ENCODE data around the gene HDAC9. TPM values are rescaled to one million over a fixed set of nuclear protein-coding genes. Genes with fewer than 3 reads are reported as not detected.

Gene HDAC9
- total RNA-seq, 1 donor from 2014 or later = 32.4 TPM

GRCh38 chr7:19001854-19002253 is 506.3 kb downstream of the HDAC9 start:
- Histone ChIP-seq H3K27ac (no peak overlapping the region), H3K36me3 (no peaks in the 10 kb centered on the region), H3K9me3 (no peaks in the 10 kb centered on the region), H3K27me3 (no peaks in the 10 kb centered on the region), H3K4me3 (no peak overlapping the region), H3K4me1 (no peaks in the 10 kb centered on the region)
- intact Hi-C loops (cut with DNase I) = no loop called here
- DNase-seq (ENCODE audit: extremely low spot score in 2 of 2) = no peak
- no peak for TF ChIP-seq CTCF (IDR thresholded peaks at IDR 0.05)
- TF ChIP-seq POLR2AphosphoS5 (IDR thresholded peaks at IDR 0.05; ENCODE audit: insufficient read depth in 1 of 2, low read depth in 1 of 2) = no peak
- no peak for TF ChIP-seq POLR2A (IDR thresholded peaks at IDR 0.05)

- intact Hi-C loops (cut with DNase I) = no loop called here
These were observed 513.8 kb downstream of the HDAC9 start for GRCh38 chr7:19009241-19009935.

GRCh38 chr7:19009936-19010280 is 514.4 kb downstream of the HDAC9 start:
- Histone ChIP-seq H3K36me3 (no peaks in the 10 kb centered on the region), H3K4me3 (no peak overlapping the region), H3K4me1 (no peaks in the 10 kb centered on the region), H3K27me3 (no peaks in the 10 kb centered on the region), H3K9me3 (no peaks in the 10 kb centered on the region), H3K27ac (no peak overlapping the region)
- intact Hi-C loops (cut with DNase I) = no loop called here
- no peak for DNase-seq (ENCODE audit: extremely low spot score in 2 of 2)
- TF ChIP-seq POLR2AphosphoS5 (IDR thresholded peaks at IDR 0.05; ENCODE audit: insufficient read depth in 1 of 2, low read depth in 1 of 2) (no peak), CTCF (IDR thresholded peaks at IDR 0.05) (no peak), POLR2A (IDR thresholded peaks at IDR 0.05) (no peak)

More at GRCh38 chr7:19009241-19009935, 513.8 kb downstream of the HDAC9 start:
- H3K4me3 ChIP-seq = no peak overlapping the region
- no peaks in the 10 kb centered on the region for H3K36me3 ChIP-seq
- no peak for DNase-seq (ENCODE audit: extremely low spot score in 2 of 2)
- no peaks in the 10 kb centered on the region for H3K9me3 ChIP-seq
- H3K27ac ChIP-seq = no peak overlapping the region
- no peaks in the 10 kb centered on the region for H3K27me3 ChIP-seq
- no peaks in the 10 kb centered on the region for H3K4me1 ChIP-seq
- TF ChIP-seq POLR2AphosphoS5 (IDR thresholded peaks at IDR 0.05; ENCODE audit: insufficient read depth in 1 of 2, low read depth in 1 of 2) (no peak), POLR2A (IDR thresholded peaks at IDR 0.05) (no peak), CTCF (IDR thresholded peaks at IDR 0.05) (no peak)

GRCh38 chr7:19011212-19011611 is 515.7 kb downstream of the HDAC9 start:
- Histone ChIP-seq H3K4me1 (no peaks in the 10 kb centered on the region), H3K36me3 (no peaks in the 10 kb centered on the region), H3K4me3 (no peak overlapping the region), H3K9me3 (no peaks in the 10 kb centered on the region), H3K27ac (no peak overlapping the region), H3K27me3 (no peaks in the 10 kb centered on the region)
- TF ChIP-seq POLR2AphosphoS5 (IDR thresholded peaks at IDR 0.05; ENCODE audit: insufficient read depth in 1 of 2, low read depth in 1 of 2) = no peak
- no peak for TF ChIP-seq CTCF (IDR thresholded peaks at IDR 0.05)
- TF ChIP-seq POLR2A (IDR thresholded peaks at IDR 0.05) = no peak
- no peak for DNase-seq (ENCODE audit: extremely low spot score in 2 of 2)
- intact Hi-C loops (cut with DNase I) = no loop called here

GRCh38 chr7:19015098-19015497 is 519.5 kb downstream of the HDAC9 start:
- intact Hi-C loops (cut with DNase I) = no loop called here
- no peak overlapping the region for H3K4me3 ChIP-seq
- H3K27ac ChIP-seq = no peak overlapping the region
- DNase-seq (ENCODE audit: extremely low spot score in 2 of 2) = no peak
- TF ChIP-seq POLR2A (IDR thresholded peaks at IDR 0.05) (no peak), POLR2AphosphoS5 (IDR thresholded peaks at IDR 0.05; ENCODE audit: insufficient read depth in 1 of 2, low read depth in 1 of 2) (no peak), CTCF (IDR thresholded peaks at IDR 0.05) (no peak)
- H3K9me3 ChIP-seq = peaks cover 3% of the 10 kb centered on the region
- no peaks in the 10 kb centered on the region for H3K36me3 ChIP-seq
- no peaks in the 10 kb centered on the region for H3K4me1 ChIP-seq
- no peaks in the 10 kb centered on the region for H3K27me3 ChIP-seq

Measured in vagina (tissue), 2 donors.